Activated naive CD4-positive, alpha-beta T cell treated with anti-CD3 and anti-CD28 coated beads, Interleukin-2, amount 50 U/mL, for 72 hours (primary cell): ENCODE data around the gene CYP46A1. TPM values are rescaled to one million over a fixed set of nuclear protein-coding genes. Genes with fewer than 3 reads are reported as not detected.

ENCODE experiments used
- ATAC-seq, 2 donors: fragments of 150-1000 bp; cut with Tn5 transposase; 2 replicates each; pipeline ENCODE4 v1.10.0; 2021; ENCODE audit warnings: mild to moderate bottlenecking in 2 of 2, moderate library complexity in 2 of 2
- DNase-seq, 2 donors: peaks; one replicate each; pipeline ENCODE4 v3.0.0; 2021 to 2022; ENCODE audit warnings: low spot score in 2 of 2
- H3K27ac Mint-ChIP-seq, 2 donors: one replicate each; pipeline ENCODE4 v1.8.0; 2022; ENCODE audit warnings: mild to moderate bottlenecking in 2 of 2, mixed read lengths in 2 of 2
- H3K36me3 Mint-ChIP-seq, 2 donors: one replicate each; pipeline ENCODE4 v1.8.0; 2022; ENCODE audit warnings: mixed read lengths in 2 of 2
- H3K9me3 Mint-ChIP-seq, 2 donors: one replicate each; pipeline ENCODE4 v1.8.0; 2022; ENCODE audit warnings: mixed read lengths in 2 of 2
- total RNA-seq, 2 donors: library from RNA; stranded (reverse); gene quantifications; one replicate each; pipeline ENCODE4 v1.2.3, GENCODE V29; 2022

CYP46A1 gene
- total RNA-seq, 2 donors from 2014 or later, result 0.14 to 0.21 TPM

- Mint-ChIP-seq H3K27ac (no peak overlapping the region), H3K9me3 (no peaks in the 10 kb centered on the region), H3K36me3 (no peaks in the 10 kb centered on the region)
- peak in 1 of 2 donors; percentile 49 for DNase-seq
- ATAC-seq, result no peak
Measured at GRCh38 chr14:99727096-99727870, 43.2 kb downstream of the CYP46A1 start.

GRCh38 chr14:99728231-99728920 lies 44.3 kb downstream of the CYP46A1 start:
- DNase-seq (peak in 1 of 2 donors; percentile 40), ATAC-seq (no peak)
- Mint-ChIP-seq H3K9me3 (no peaks in the 10 kb centered on the region), H3K27ac (no peak overlapping the region), H3K36me3 (no peaks in the 10 kb centered on the region)

GRCh38 chr14:99728981-99729451 lies 44.9 kb downstream of the CYP46A1 start:
- ATAC-seq (no peak), DNase-seq (peak in 1 of 2 donors; percentile 14)
- no peak overlapping the region for H3K27ac Mint-ChIP-seq
- no peaks in the 10 kb centered on the region for H3K9me3 Mint-ChIP-seq
- no peaks in the 10 kb centered on the region for H3K36me3 Mint-ChIP-seq

- DNase-seq (peak; percentile 61 to 94), ATAC-seq (peak; percentile 73 to 82)
- Mint-ChIP-seq H3K9me3 (no peaks in the 10 kb centered on the region), H3K36me3 (no peaks in the 10 kb centered on the region), H3K27ac (peak overlapping the region in 1 of 2 donors; percentile 36)
Measured at GRCh38 chr14:99729991-99730875, 46.1 kb downstream of the CYP46A1 start.

- ATAC-seq (no peak), DNase-seq (peak in 1 of 2 donors; percentile 41)
- no peaks in the 10 kb centered on the region for H3K9me3 Mint-ChIP-seq
- H3K27ac Mint-ChIP-seq, result peak overlapping the region in 1 of 2 donors; percentile 36
- H3K36me3 Mint-ChIP-seq, result no peaks in the 10 kb centered on the region
Measured at GRCh38 chr14:99730876-99731546, 46.9 kb downstream of the CYP46A1 start.

- Mint-ChIP-seq H3K36me3 (no peaks in the 10 kb centered on the region), H3K27ac (no peak overlapping the region), H3K9me3 (no peaks in the 10 kb centered on the region)
- ATAC-seq, result no peak
- peak in 1 of 2 donors; percentile 51 for DNase-seq
Measured at GRCh38 chr14:99731547-99732435, 47.7 kb downstream of the CYP46A1 start.

- Mint-ChIP-seq H3K36me3 (no peaks in the 10 kb centered on the region), H3K9me3 (no peaks in the 10 kb centered on the region), H3K27ac (no peak overlapping the region)
- DNase-seq (peak in 1 of 2 donors; percentile 54), ATAC-seq (no peak)
Measured at GRCh38 chr14:99732436-99733210, 48.5 kb downstream of the CYP46A1 start.

- peak in 1 of 2 donors; percentile 18 for DNase-seq
- no peaks in the 10 kb centered on the region for H3K9me3 Mint-ChIP-seq
- H3K27ac Mint-ChIP-seq, result no peak overlapping the region
Measured at GRCh38 chr14:99733211-99733539, 49.1 kb downstream of the CYP46A1 start.

GRCh38 chr14:99733540-99734405 lies 49.7 kb downstream of the CYP46A1 start:
- Mint-ChIP-seq H3K9me3 (no peaks in the 10 kb centered on the region), H3K36me3 (no peaks in the 10 kb centered on the region), H3K27ac (no peak overlapping the region)
- ATAC-seq (no peak), DNase-seq (peak in 1 of 2 donors; percentile 47)

More at GRCh38 chr14:99733211-99733539, 49.1 kb downstream of the CYP46A1 start:
- ATAC-seq, result no peak
- H3K36me3 Mint-ChIP-seq, result no peaks in the 10 kb centered on the region

GRCh38 chr14:99734406-99735051 lies 50.4 kb downstream of the CYP46A1 start:
- no peak overlapping the region for H3K27ac Mint-ChIP-seq
- no peaks in the 10 kb centered on the region for H3K36me3 Mint-ChIP-seq
- no peak for ATAC-seq
- H3K9me3 Mint-ChIP-seq, result no peaks in the 10 kb centered on the region
- no peak for DNase-seq

- DNase-seq, result no peak
- no peaks in the 10 kb centered on the region for H3K36me3 Mint-ChIP-seq
- H3K9me3 Mint-ChIP-seq, result no peaks in the 10 kb centered on the region
- no peak overlapping the region for H3K27ac Mint-ChIP-seq
- no peak for ATAC-seq
Measured at GRCh38 chr14:99735189-99736135, 51.4 kb downstream of the CYP46A1 start.

GRCh38 chr14:99736603-99737371 lies 52.7 kb downstream of the CYP46A1 start:
- ATAC-seq (no peak), DNase-seq (no peak)
- Mint-ChIP-seq H3K36me3 (no peaks in the 10 kb centered on the region), H3K27ac (no peak overlapping the region), H3K9me3 (no peaks in the 10 kb centered on the region)
